GM12801 (cell line): ENCODE data around the gene PEDS1.

Experiments
- CTCF ChIP-seq: IDR thresholded peaks from one replicate; pipeline ENCODE4 v1.5.1; 2011; ENCODE audit warnings: control low read depth; ENCODE audit not compliant: insufficient read length; ENCODE audit errors: extremely low read depth

Gene PEDS1

GRCh38 chr20:50153500-50154377 lies at the start of gene PEDS1:
TSS of gene PEDS1 (minus strand) at chr20:50153723. CDS start at chr20:50153637, 86 bp downstream.
- TF ChIP-seq CTCF = no peak

- no peak for TF ChIP-seq CTCF
Measured at GRCh38 chr20:50202677-50203076, 49.2 kb upstream of the PEDS1 start.

GRCh38 chr20:50200482-50201104 lies 47.1 kb upstream of the PEDS1 start:
- TF ChIP-seq CTCF = no peak

DNA sequence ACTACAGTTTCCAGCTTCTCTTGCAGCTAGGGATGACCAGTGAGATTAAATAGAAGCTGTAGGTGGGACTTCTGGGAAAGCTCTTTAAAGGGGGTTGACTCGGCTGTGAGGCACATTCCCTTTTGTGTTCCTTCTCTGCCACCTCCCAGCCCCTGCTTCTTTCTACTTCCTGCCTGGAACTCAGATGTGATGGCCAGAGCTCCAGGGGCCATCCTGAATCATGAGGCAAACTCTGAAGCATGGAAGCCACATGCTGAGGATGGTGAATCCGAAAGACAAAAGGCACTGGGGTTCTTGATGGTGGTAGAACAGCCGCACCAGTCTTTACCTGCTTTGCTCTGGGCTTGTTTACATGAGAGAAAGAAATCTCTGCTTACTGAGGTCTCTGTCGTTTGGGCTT lies 46.2 kb upstream of the PEDS1 start:
- no peak for TF ChIP-seq CTCF

DNA sequence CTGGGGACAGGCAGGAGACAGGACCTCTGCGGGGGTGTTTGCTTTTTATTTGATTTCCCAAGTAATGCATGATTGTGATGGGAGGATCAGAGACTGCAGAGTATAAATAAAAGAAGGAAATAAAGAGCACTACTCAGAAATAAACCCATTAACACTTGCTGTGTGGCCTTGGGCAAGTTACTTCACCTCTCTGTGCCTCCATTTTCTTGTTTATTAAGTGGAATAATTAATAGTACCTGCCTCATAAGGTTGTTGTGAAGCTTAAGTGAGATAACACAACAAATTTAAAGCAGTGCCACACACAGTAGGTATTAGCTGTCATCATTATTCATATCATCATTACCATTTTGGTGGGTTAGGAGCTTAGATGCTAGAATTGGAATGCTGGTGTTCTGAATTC lies 45.2 kb upstream of the PEDS1 start:
- TF ChIP-seq CTCF = no peak

DNA sequence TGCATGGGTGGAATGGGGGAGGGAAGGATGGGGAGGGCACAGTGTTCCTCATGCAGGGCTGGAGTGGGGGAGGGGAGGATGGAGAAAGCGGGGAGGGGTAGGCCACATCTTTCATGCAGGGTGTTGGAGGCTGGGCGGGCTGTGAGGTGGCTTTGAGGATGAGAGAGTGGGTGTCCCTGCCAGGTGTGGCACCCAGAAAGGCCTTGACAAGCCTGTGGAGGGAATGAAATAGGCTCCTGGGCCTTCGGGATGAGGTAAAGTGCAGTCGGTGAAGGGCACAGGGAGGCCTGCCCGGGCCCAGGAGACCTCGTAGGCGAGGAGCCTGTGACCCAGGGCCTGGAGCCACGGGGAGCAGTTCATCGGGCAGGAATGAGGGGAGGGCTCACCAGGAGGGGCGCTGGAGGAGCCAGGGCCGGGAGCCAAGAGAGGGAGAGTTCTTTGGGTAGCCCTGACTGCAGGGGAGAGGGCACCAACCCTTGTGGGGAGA lies 44.7 kb upstream of the PEDS1 start:
- TF ChIP-seq CTCF = no peak

- no peak for TF ChIP-seq CTCF
Measured at GRCh38 chr20:50197463-50198179, 44.1 kb upstream of the PEDS1 start.
